Measurements from ENCODE around the gene ENPP1.

DNA sequence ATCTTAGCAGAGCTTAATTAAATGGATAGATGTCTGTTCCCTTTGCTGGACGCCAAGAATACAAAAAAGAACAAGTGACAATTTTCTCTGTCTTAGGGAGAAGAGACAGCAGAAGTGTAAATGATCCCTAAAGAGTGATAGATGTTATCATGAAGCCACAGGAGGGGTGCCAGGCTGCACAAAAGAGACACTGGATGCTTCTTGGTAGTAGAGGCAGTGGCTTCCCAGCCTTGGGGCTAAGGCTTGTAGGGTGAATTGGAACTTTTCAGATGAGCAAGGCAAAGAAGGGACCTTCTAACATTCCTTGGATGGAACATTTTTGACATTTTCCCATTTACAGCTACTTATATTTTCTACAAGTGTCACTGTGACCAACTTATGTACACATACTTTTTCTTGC is 85.4 kb downstream of the ENPP1 start:
- TF ChIP-seq, protein P1, sequence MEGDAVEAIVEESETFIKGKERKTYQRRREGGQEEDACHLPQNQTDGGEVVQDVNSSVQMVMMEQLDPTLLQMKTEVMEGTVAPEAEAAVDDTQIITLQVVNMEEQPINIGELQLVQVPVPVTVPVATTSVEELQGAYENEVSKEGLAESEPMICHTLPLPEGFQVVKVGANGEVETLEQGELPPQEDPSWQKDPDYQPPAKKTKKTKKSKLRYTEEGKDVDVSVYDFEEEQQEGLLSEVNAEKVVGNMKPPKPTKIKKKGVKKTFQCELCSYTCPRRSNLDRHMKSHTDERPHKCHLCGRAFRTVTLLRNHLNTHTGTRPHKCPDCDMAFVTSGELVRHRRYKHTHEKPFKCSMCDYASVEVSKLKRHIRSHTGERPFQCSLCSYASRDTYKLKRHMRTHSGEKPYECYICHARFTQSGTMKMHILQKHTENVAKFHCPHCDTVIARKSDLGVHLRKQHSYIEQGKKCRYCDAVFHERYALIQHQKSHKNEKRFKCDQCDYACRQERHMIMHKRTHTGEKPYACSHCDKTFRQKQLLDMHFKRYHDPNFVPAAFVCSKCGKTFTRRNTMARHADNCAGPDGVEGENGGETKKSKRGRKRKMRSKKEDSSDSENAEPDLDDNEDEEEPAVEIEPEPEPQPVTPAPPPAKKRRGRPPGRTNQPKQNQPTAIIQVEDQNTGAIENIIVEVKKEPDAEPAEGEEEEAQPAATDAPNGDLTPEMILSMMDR (IDR thresholded peaks at IDR 0.05), result no peak
- no peak for TF ChIP-seq POLR2A (IDR thresholded peaks at IDR 0.05)
